Measurements from ENCODE around the gene RIT1. TPM values are rescaled to one million over a fixed set of nuclear protein-coding genes. Genes with fewer than 3 reads are reported as not detected.

RIT1 gene
- total RNA-seq, 1 experiment from 2014 or later: 14.7 TPM

DNA sequence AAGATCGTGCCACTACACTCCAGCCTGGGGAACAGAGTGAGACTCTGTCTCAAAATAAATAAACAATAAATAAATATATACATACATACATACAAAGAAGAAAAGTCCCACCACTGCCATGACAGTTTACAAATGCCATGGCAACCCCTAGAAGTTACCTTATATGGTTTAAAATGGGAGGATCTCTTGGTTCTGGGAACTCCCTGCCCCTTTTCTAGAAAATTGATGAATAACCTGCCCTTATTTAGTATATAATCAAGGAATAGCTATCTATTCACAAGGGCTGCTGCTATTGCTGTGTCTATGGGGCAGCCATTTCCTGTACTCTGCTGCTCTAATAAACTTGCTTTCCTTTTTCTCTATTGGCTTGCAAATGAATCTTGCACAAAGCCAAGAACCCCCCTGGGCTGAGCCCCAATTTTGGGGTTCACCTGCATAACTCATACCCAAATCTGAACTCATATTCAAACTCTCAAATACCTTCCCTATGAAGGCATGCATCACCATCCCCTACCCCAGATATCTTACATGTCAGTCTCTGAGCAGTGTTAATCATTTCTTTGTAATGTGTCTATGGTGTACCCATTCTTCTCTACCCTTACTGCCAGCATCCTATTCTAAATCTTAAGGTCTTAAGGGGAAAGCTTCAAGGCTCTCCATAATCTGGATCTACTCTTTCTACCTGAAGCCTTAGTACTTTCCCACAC lies 63.2 kb downstream of the RIT1 start:
- no peaks in the 10 kb centered on the region for H3F3A ChIP-seq (ENCODE audit: low read length, unreplicated experiment)
- DNase-seq (no peak), ATAC-seq (no peak)
- peaks cover 90% of the 10 kb centered on the region for H3K79me2 ChIP-seq (ENCODE audit: low read length)
- ChIA-PET POLR2A (ENCODE audit: unreplicated experiment) (no interaction called here), CTCF (no interaction called here)
- no peak overlapping the region for H3K9ac ChIP-seq (ENCODE audit: low read length)
- peaks cover 31% of the 10 kb centered on the region for H3K36me3 ChIP-seq (ENCODE audit: low read depth, low read length)
- H3K27me3 ChIP-seq (ENCODE audit: low read length): no peaks in the 10 kb centered on the region
- no peaks in the 10 kb centered on the region for H3K9me3 ChIP-seq (ENCODE audit: low read length)
- 0 out of 2 replicates have a peak, but pooled peaks cover 6% of the 10 kb centered on the region for H4K20me1 ChIP-seq (ENCODE audit: low read length)
- H2AFZ ChIP-seq (ENCODE audit: low read length): no peak overlapping the region
- intact Hi-C loops (cut with micrococcal nuclease): no loop called here
- H3K27ac ChIP-seq (ENCODE audit: low read length): no peak overlapping the region
- H3K4me2 ChIP-seq (ENCODE audit: low read length): no peak overlapping the region
- H3K4me1 ChIP-seq (ENCODE audit: insufficient read depth, low read length): no peaks in the 10 kb centered on the region
- BruUV-seq (replicated peaks): no TSS peak
- TF ChIP-seq EZH2phosphoT487 (IDR thresholded peaks at IDR 0.05; ENCODE audit: borderline replicate concordance, low read length) (no peak), EZH2 (IDR thresholded peaks at IDR 0.05; ENCODE audit: low read length, unreplicated experiment) (no peak)
- TF ChIP-seq, protein P1, sequence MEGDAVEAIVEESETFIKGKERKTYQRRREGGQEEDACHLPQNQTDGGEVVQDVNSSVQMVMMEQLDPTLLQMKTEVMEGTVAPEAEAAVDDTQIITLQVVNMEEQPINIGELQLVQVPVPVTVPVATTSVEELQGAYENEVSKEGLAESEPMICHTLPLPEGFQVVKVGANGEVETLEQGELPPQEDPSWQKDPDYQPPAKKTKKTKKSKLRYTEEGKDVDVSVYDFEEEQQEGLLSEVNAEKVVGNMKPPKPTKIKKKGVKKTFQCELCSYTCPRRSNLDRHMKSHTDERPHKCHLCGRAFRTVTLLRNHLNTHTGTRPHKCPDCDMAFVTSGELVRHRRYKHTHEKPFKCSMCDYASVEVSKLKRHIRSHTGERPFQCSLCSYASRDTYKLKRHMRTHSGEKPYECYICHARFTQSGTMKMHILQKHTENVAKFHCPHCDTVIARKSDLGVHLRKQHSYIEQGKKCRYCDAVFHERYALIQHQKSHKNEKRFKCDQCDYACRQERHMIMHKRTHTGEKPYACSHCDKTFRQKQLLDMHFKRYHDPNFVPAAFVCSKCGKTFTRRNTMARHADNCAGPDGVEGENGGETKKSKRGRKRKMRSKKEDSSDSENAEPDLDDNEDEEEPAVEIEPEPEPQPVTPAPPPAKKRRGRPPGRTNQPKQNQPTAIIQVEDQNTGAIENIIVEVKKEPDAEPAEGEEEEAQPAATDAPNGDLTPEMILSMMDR (conservative IDR thresholded peaks at IDR 0.05; ENCODE audit: low read depth, low read length): no peak
- no peaks in the 10 kb centered on the region for H3K9me2 ChIP-seq (replicated peaks; ENCODE audit: low read length)
- H3K4me3 ChIP-seq (ENCODE audit: low read length): no peak overlapping the region

Small RNA genes lying within 50 kb of the gene (microRNA-seq; reads per million reads assigned to microRNA genes)
- gene MIR6738 (ENCODE audit: unreplicated experiment): not detected

Other genes starting within 250 kb of the RIT1 start
- 37.6 TPM in 2 replicates for gene YY1AP1, start 222.6 kb downstream of the RIT1 start, total RNA-seq (2014; rRNA removed)
- 144 and 163 TPM in 2 replicates for gene DAP3, start 222.3 kb downstream of the RIT1 start, total RNA-seq (2014; rRNA removed)
- gene GON4L, start 54.1 kb downstream of the RIT1 start, total RNA-seq (2014; rRNA removed): 31.2 and 43.9 TPM in 2 replicates
- gene SYT11, start 51.8 kb downstream of the RIT1 start, total RNA-seq (2014; rRNA removed): 0.29 and 0.44 TPM in 2 replicates
- 63.4 and 64.4 TPM in 2 replicates for gene KHDC4, start 23.1 kb upstream of the RIT1 start, total RNA-seq (2014; rRNA removed)
- gene RXFP4, start 30.3 kb upstream of the RIT1 start, total RNA-seq (2014; rRNA removed): not detected in 2 replicates
- 65.9 and 70.8 TPM in 2 replicates for gene ARHGEF2, start 67.2 kb upstream of the RIT1 start, total RNA-seq (2014; rRNA removed)
- 282 and 293 TPM in 2 replicates for gene SSR2, start 109.6 kb upstream of the RIT1 start, total RNA-seq (2014; rRNA removed)
- 45.4 and 62.9 TPM in 2 replicates for gene UBQLN4, start 142.4 kb upstream of the RIT1 start, total RNA-seq (2014; rRNA removed)
- 130 TPM in 2 replicates for gene LAMTOR2, start 143.4 kb upstream of the RIT1 start, total RNA-seq (2014; rRNA removed)
- gene RAB25, start 149.8 kb upstream of the RIT1 start, total RNA-seq (2014; rRNA removed): 18.1 and 18.5 TPM in 2 replicates
- gene MEX3A, start 171.1 kb upstream of the RIT1 start, total RNA-seq (2014; rRNA removed): 12.9 and 14.7 TPM in 2 replicates
- gene LMNA, start 203.4 kb upstream of the RIT1 start, total RNA-seq (2014; rRNA removed): 864 and 1,095 TPM in 2 replicates
- 5.8 and 13.1 TPM in 2 replicates for gene SEMA4A, start 242.2 kb upstream of the RIT1 start, total RNA-seq (2014; rRNA removed)